Ovary (tissue), 9 donors: Measurements from ENCODE around the gene SYNGAP1. TPM values are rescaled to one million over a fixed set of nuclear protein-coding genes. Genes with fewer than 3 reads are reported as not detected.

Experiments
- DNase-seq, 5 donors: peaks; one replicate each; pipeline ENCODE4 v3.0.0-alpha.2; 2019 to 2020
- H3K27ac ChIP-seq, 2 donors: fragments of 200-600 bp; one replicate each; pipeline versions ENCODE4 v1.5.1 to v1.8.0; 2019 to 2022
- H3K27me3 ChIP-seq: fragments of 200-600 bp; one replicate; pipeline ENCODE4 v1.8.0; 2022
- H3K36me3 ChIP-seq: fragments of 200-600 bp; sonication (generic); one replicate; pipeline ENCODE4 v1.5.1; 2019
- H3K4me1 ChIP-seq: one replicate; pipeline ENCODE4 v1.8.1; 2013; ENCODE audit warnings: mild to moderate bottlenecking, moderate library complexity; ENCODE audit not compliant: insufficient read depth
- H3K4me3 ChIP-seq: fragments of 200-600 bp; sonication (generic); one replicate; pipeline ENCODE4 v1.5.1; 2017
- H3K9me3 ChIP-seq, 2 donors: fragments of 200-600 bp in 1 of 2; sonication (generic) in 1 of 2; one replicate each; pipeline versions ENCODE4 v1.5.1 to v1.8.1; 2013 to 2019; ENCODE audit warnings: mild to moderate bottlenecking in 1 of 2, moderate library complexity in 1 of 2
- EP300 ChIP-seq: sonication (generic); formaldehyde crosslinking; IDR thresholded peaks from one replicate; pipeline ENCODE4 v1.6.1; 2017; ENCODE audit warnings: antibody characterized with exemption
- POLR2A ChIP-seq: fragments of 450-650 bp; IDR thresholded peaks from one replicate; pipeline ENCODE4 v1.6.1; 2017; ENCODE audit warnings: antibody characterized with exemption, mild to moderate bottlenecking, moderate library complexity
- WGBS, 3 donors: extraction: QIAGEN DNeasy Blood & Tissue Kit in 1 of 3; methylation state at CpG; one replicate each; pipeline versions ENCODE4 v1.1.5 to v1.1.7; 2013 to 2017; 5-methylcytosine and 5-hydroxymethylcytosine counted together
- intact Hi-C, 4 donors: fragments of 100-400 bp; cut with DNase I; formaldehyde crosslinking; loops; one replicate each; pipeline versions ENCODE4 v1.11.0 to v1.15.1; 2022 to 2023
- polyA plus RNA-seq, 2 donors: library from polyadenylated mRNA; stranded (reverse); fragments of 200-250 nt in 1 of 2; fragments of 350-450 nt in 1 of 2; fragmentation: Illumina TruSeq in 1 of 2; extraction: RNeasy Lipid Tissue Mini Kit (QIAGEN cat#74804) in 1 of 2; gene quantifications; one replicate each; pipeline ENCODE4 v1.2.3, GENCODE V29; 2013 to 2014
- total RNA-seq, 7 donors: library from RNA; depleted of rRNA in 2 of 7; stranded (reverse); fragments of >200 nt in 2 of 7; fragmentation: NEBNext Ultra II Directional in 3 of 7; extraction: Animal tissue kit (Norgen Biotek cat#: 25700) in 3 of 7; gene quantifications; one replicate each; pipeline versions ENCODE4 v1.1.0 to v1.2.4, GENCODE V29; 2016 to 2023
- TF ChIP-seq, protein P1 (sequence below), 3 donors: fragments of 450-650 bp in 2 of 3; fragments of 200-600 bp in 1 of 3; IDR thresholded peaks; one replicate each; pipeline versions ENCODE4 v1.5.1 to v1.8.0; 2016 to 2022; ENCODE audit warnings: antibody characterized with exemption in 3 of 3, mild to moderate bottlenecking in 1 of 3
- donor health status: DM: no; HTN: no; CAD: no; lungs with moderate emphysema.
- donor health status: DM: no; HTN: no; CAD: no.
- donor health status: Bipolar disorder and iron deficiency.
- donor health status: DM: yes; HTN: yes; CAD: no.
- donor health status: DM: no; HTN: no; CAD: no.
- donor health status: DM: yes; HTN: yes; CAD: no.

The SYNGAP1 gene
- total and polyA plus RNA-seq, 9 donors = 14.6 to 60.0 (median 33.5) TPM

DNA sequence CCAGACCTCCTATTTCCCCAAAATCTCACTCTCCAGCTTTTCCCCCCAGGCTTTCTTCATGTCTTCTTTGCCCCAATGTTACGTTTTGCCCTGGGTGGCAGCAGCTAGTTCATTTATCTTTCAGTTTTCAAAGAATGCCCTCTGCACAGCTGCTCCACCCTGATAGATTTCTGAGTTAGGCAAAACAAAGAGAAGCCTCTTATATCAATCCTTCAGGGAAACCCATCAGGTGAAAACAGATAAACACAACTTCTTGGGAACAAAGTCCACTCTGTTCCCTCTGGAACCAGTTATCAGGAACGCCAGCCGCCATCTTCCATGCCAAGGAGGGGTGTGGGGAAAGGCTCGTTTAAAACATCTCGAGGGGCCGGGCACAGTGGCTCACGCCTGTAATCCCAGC is 68.5 kb downstream of the SYNGAP1 start:
- Histone ChIP-seq H3K27me3 (no peaks in the 10 kb centered on the region), H3K27ac (no peak overlapping the region), H3K4me3 (no peak overlapping the region), H3K36me3 (no peaks in the 10 kb centered on the region), H3K9me3 (no peaks in the 10 kb centered on the region), H3K4me1 (no peaks in the 10 kb centered on the region)
- no peak for DNase-seq
- WGBS, 3 donors = 72 to 80% (median 74%) methylated on average over 7 of the region's 7 CpGs
- intact Hi-C loops = no loop called here
- TF ChIP-seq EP300 (no peak), POLR2A (no peak)

DNA sequence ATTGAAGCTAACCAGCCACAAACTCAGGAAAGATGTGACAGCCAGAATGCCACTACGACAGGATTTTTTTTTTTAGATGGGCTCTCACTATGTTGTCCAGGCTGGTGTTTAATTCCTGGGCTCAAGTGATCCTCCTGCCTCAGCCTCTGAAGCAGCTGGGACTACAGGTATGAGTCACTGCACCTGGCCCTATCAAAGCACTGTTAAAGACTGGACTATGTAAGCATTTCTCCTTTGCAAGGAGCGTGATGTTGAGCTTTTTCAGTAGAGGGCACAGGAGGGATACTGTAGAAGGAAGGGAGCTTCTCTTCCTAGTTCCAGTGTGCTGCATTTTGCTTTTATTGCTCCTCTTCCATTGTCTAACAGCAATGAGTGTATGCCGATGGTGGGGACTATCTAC is 70.3 kb downstream of the SYNGAP1 start:
- Histone ChIP-seq H3K4me1 (no peaks in the 10 kb centered on the region), H3K36me3 (no peaks in the 10 kb centered on the region), H3K4me3 (no peak overlapping the region), H3K9me3 (no peaks in the 10 kb centered on the region), H3K27ac (no peak overlapping the region), H3K27me3 (no peaks in the 10 kb centered on the region)
- TF ChIP-seq EP300 (no peak), POLR2A (no peak)
- TF ChIP-seq, protein P1, sequence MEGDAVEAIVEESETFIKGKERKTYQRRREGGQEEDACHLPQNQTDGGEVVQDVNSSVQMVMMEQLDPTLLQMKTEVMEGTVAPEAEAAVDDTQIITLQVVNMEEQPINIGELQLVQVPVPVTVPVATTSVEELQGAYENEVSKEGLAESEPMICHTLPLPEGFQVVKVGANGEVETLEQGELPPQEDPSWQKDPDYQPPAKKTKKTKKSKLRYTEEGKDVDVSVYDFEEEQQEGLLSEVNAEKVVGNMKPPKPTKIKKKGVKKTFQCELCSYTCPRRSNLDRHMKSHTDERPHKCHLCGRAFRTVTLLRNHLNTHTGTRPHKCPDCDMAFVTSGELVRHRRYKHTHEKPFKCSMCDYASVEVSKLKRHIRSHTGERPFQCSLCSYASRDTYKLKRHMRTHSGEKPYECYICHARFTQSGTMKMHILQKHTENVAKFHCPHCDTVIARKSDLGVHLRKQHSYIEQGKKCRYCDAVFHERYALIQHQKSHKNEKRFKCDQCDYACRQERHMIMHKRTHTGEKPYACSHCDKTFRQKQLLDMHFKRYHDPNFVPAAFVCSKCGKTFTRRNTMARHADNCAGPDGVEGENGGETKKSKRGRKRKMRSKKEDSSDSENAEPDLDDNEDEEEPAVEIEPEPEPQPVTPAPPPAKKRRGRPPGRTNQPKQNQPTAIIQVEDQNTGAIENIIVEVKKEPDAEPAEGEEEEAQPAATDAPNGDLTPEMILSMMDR (IDR thresholded peaks at IDR 0.05) = no peak
- intact Hi-C loops = no loop called here
- 54 to 56% (median 56%) methylated on average over 3 of the region's 3 CpGs for WGBS, 3 donors
- no peak for DNase-seq

DNA sequence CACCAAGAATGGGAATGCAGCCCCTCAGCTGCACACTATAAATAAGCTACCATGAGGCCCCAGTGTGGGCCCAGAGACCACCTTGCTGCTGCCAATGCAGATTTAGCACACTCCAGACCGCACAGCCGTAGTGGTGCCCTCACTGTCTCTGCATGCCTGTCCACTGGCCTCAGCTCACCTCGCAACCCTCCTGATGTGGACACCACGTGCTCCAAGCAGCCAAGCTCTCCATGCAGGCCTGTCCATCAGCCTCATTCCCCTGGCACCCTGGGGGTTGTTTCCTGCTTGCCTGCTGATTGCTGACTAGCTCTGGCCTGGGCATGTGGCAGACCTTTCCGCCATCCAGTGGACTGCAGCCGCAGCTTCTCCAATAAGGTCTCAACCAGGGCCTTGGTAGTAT is 70.8 kb downstream of the SYNGAP1 start:
- H3K27me3 ChIP-seq = no peaks in the 10 kb centered on the region
- no peaks in the 10 kb centered on the region for H3K36me3 ChIP-seq
- H3K9me3 ChIP-seq = no peaks in the 10 kb centered on the region
- 81 to 85% (median 84%) methylated on average over 6 of the region's 6 CpGs for WGBS, 3 donors
- no peak overlapping the region for H3K4me3 ChIP-seq
- no peak overlapping the region for H3K27ac ChIP-seq
- DNase-seq = no peak
- TF ChIP-seq, protein P1 (IDR thresholded peaks at IDR 0.05) = no peak
- TF ChIP-seq EP300 (no peak), POLR2A (no peak)
- no peaks in the 10 kb centered on the region for H3K4me1 ChIP-seq
- intact Hi-C loops = no loop called here

DNA sequence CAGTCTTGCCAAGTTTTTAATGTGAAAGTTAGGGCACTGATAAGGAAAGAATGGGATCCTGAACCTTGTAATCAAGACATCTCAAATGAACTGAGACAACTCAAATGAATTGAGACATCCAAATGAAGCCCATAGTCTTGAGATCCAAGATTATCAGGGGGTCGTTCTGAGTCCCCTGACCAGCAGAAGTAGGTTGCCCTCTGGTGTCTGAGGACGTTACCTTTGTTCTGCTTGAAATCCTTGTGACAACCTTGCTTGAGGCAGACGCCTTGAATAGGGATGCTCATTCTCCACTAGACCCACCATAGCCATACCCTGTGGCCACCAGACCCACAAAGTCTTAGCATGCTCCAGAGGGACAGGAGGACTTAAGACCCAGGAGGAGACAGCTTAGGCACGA is 72.2 kb downstream of the SYNGAP1 start:
- intact Hi-C loops = no loop called here
- TF ChIP-seq POLR2A = no peak
- TF ChIP-seq, protein P1 (IDR thresholded peaks at IDR 0.05) = no peak
- TF ChIP-seq EP300 = no peak
- H3K27ac ChIP-seq = no peak overlapping the region
- WGBS, 3 donors = 32 to 33% (median 33%) methylated on average over 4 of the region's 4 CpGs
- H3K4me1 ChIP-seq = no peaks in the 10 kb centered on the region
- H3K27me3 ChIP-seq = no peaks in the 10 kb centered on the region
- no peak overlapping the region for H3K4me3 ChIP-seq
- no peaks in the 10 kb centered on the region for H3K36me3 ChIP-seq
- H3K9me3 ChIP-seq = no peaks in the 10 kb centered on the region
- DNase-seq = no peak

DNA sequence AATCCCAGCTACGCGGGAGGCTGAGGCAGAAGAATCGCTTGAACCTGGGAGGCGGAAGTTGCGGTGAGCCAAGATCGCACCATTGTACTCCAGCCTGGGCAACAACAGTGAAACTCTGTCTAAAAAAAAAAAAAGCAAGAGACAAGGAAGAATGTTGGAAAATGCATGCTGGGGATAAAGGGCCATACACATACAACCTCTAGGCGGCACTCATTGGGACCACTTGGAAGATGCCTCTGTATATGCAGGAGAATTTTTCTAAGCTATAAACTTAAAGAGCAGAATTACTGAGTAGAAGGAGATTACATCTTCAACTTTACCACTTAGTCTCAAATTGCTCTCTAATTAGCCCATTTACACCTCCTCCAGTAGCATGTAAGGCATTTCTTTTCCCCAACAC is 77.3 kb downstream of the SYNGAP1 start:
- no peaks in the 10 kb centered on the region for H3K36me3 ChIP-seq
- no peaks in the 10 kb centered on the region for H3K9me3 ChIP-seq
- no peak for DNase-seq
- WGBS, 3 donors = 87 to 97% (median 95%) methylated on average over 7 of the region's 7 CpGs
- H3K27me3 ChIP-seq = no peaks in the 10 kb centered on the region
- H3K4me1 ChIP-seq = no peaks in the 10 kb centered on the region
- H3K4me3 ChIP-seq = no peak overlapping the region
- no peak overlapping the region for H3K27ac ChIP-seq
- intact Hi-C loops = no loop called here
- TF ChIP-seq EP300 (no peak), POLR2A (no peak)
- TF ChIP-seq, protein P1 (IDR thresholded peaks at IDR 0.05) = no peak
